Activated naive CD8-positive, alpha-beta T cell treated with anti-CD3 and anti-CD28 coated beads, Interleukin-2, amount 50 U/mL, for 16 hours (primary cell): ENCODE data around the gene SMIM45.

Experiments used
- DNase-seq: peaks from one replicate; pipeline ENCODE4 v3.0.0-alpha.2; 2020; ENCODE audit warnings: low read depth, low spot score

Gene SMIM45

DNA sequence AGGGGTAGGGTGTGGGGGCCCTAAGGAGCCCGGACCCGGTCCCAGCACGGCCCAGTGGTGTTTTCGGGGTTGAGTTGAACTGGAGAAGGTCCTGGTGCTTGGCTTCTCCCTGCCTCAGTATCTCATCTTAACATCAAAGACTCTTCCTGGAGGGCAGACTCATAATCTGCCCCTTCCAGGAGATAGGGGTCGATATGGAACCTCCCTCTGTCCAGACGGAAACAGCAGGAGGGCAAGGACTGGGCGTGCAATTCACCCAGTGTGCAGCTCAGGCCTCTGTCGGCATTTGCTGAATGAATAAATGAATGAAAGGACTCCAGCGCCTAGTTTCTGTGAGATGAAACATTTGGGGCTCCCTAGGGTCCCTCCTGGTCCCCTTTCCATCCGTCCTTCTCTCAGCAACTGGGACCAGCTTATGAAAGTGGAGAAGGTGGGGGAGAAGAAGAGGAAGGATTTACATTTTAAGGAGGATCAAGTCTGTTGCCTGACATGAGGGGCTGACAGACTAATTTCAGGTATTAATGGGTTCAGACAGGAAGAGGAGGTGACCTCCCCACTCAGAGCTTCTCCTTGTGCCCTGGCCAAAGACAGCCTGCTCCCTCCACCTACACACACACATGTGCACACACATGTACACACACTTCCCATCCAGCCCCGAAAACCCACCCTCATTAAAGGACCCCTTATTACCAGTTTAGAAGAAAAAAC is 36.0 kb upstream of the SMIM45 start:
- DNase-seq: no peak

DNA sequence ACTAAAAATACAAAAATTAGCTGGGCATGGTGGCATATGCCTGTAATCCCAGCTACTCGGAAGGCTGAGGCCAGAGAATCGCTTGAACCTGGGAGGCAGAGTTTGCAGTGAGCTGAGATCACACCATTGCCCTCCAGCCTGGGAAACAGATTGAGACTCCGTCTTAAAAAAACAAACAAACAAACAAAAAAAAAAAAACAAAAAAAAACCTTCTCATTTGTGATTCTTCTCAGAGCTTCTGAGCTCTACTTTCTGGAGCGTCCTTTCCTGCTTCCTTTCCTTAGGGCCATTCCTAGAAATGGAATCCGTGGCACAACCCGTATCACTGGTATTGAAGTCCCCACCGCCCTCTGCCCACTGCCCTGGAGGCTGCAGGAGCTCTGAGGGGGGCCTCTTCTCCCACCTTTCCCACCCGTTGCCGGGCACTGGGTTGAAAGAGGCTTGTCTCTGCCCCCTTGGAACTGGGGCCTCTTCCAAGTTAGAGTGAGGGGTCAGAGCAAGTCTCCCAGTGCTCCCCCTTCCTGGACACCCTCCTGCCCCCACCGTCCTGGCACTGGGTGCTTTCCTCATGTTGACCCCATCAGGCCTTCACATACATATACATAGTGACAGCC is 35.1 kb upstream of the SMIM45 start:
- no peak for DNase-seq

DNA sequence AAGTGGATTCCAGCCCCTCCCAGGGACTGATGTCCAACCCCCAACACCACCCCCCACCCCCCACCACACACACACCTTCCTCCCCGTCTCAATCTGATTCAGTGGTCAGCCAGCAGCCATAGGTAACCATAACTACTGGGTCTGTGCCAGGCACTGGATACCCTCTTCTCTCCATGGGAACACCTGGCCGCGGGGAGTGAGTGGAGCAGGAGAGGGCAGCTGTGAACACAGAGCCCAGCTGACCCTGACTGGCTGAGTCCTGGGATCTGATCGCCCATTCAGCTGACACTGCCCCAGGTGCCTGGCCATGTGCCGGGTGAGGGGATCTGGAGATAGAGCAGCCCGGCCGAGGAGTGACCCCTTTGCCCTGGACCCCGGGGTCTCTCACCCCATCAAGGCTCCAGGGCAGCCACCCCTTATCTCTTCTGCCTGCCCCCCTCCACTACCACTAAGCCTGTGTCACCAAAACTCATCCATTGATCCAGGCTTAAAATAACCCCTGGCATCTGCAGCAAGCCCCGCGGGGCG is 34.5 kb upstream of the SMIM45 start:
- no peak for DNase-seq

DNA sequence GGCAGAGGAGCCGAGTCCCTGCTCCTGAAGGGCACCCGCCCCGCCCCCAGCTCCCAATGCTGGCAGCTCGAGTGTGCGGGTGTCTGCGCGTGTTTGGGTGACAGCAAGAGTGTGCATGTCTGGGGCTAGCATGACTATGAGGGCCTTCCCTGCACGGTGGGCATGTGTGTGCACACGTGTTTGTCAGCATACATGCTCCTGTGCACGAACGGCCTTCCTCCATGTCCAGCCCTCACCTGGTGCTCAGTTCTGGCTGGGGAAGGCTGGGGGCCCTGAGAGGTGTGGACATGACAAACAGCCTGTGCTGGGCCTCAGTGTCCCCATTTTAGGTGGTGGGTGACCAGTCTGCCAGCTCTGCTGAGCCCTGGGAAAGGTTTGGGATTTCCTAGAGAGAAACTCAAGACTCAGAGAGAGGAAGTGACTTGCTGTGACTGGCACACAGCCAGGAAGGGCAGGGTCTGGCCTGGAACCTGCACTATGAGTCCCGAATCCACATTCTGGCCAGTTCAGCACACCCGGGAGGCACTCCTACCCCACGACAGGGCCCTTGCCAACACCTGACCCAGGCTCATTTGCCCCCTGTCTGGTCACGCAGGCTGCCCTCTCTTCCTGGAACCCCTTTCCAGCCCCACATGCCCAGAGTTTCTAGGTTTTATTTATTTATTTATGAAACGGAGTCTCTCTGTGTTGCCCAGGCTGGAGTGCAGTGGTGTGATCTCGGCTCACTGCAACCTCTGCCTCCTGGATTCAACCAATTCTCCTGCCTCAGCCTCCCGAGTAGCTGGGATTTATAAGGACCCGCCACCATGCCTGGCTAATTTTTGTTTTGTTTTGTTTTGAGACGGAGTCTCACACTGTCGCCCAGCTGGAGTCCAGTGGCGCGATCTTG is 33.8 kb upstream of the SMIM45 start:
- DNase-seq: no peak

DNA sequence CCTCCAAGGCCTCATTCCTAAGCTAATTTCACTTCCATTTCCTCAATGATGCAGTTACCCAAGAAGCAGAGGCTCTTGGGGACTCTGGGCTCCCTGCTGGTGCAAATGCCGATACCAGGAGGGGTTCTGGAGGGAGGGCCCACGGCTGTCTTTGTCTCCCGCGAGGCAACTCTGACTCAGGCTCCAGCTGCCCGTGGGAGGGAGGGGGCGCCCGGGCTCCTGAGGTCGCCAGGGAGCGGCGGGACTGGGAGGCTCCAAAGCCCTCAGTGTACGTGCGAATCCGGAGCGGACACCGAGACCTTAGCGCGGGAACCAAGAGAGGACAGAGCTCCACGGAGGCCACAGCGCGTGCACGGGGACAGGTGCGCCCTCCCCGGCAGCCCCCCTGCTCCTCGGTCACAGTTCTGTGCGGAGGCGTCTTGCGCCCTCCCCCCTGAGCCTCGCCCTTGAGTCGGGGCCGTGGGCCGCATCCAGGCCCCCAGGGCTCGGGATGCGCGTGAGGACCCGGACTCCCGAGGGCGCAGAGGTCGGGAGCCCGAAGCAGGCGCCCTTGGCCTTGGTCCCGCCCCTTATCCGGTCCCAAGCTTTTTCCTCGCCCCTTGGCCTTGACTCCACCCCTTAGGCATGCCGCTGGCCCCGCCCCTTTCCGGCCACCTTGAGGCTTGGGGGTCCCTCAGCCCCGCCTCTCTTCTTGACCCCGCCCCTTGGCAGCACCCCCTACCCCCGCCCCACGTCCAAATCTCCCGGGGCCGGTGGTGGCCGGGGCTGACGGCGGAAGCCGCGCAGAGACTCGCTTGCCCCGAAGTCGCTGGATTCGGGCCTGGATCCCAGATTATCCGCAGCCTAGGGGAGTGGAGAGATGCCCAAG is 32.4 kb upstream of the SMIM45 start:
- no peak for DNase-seq

DNA sequence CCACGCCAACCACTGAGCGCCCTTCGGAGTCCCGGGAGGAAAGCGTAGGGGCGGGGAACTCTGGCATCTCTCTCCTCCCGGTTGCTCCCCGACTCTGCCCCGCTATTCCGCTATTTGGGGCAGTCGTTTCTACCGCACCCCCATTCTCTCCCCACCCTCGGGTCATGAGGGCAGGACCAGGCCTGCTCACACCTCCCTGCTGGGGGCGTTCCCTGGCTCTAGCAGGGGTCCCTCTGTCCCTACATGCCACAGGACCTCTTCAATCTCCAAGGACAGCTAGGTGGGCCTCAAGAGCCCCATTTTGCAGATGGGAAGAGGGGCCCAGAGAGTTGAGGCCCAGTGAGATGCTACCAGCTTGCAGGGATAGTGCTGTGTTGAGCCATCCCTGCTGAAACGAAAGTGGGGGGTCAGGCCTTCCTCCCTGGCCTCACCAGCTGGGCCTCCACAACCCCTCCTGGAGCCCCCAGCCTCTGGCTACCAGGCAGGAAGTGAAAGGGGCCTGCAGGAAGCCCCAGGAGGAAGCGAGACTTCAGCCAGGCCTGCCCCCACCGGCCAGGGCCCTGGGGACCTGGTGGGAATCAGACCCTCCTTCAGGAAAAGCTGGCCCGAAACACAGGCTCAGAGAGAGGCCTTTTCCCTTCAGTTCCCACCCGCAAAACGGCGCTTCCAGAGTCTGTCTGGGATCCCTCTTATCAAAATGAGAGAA is 31.5 kb upstream of the SMIM45 start:
- DNase-seq: no peak

DNA sequence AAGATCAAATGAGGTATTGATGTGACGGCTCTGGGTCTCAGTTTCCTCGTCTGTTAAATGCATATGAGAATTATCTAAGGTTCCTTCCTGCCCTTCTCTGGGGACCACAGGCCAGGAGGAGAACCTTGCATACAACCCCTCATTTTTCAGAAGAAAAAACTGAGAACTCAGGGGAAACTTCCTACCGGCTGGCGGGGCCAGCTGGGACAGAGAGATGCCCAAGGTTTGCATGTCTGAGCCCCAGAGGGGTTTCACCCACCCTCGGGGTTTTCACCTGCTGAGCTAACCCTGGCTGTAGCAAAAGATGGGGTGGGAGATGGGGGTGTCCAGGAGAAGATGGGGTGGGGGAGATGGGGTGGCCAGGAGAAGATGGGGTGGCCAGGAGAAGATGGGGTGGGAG is 29.6 kb upstream of the SMIM45 start:
- no peak for DNase-seq

DNA sequence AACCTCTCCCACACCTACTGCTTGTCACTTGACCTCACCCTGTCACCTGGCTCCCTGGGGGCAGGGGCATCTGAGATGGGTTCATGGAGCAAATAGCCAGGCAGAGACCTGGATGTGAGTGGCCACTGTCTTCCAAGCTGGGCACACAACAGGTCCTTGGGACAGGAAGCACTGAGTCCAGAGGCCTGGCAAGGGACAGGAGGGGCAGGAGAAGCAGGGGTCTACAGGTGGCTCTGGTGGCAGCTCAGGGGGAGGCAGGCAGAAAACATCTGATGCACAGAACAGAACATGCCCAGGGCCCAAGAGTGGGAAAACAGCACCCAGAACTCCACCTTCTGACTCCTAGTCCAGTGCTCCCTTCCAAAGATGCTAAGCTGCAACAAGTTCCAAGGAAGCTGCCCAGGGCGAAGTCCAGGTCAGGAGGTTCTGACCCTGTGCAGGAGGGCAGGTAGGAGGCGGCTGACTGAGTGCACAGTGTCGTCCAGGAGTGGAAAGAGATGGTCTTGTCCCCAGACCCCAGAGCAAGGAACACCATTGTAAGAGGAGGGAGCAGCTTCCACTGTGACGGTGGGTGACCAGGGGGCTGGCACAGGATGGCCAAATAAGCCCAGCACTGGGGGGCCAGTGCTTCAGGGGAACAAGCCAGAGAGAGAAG is 28.9 kb upstream of the SMIM45 start:
- no peak for DNase-seq

DNA sequence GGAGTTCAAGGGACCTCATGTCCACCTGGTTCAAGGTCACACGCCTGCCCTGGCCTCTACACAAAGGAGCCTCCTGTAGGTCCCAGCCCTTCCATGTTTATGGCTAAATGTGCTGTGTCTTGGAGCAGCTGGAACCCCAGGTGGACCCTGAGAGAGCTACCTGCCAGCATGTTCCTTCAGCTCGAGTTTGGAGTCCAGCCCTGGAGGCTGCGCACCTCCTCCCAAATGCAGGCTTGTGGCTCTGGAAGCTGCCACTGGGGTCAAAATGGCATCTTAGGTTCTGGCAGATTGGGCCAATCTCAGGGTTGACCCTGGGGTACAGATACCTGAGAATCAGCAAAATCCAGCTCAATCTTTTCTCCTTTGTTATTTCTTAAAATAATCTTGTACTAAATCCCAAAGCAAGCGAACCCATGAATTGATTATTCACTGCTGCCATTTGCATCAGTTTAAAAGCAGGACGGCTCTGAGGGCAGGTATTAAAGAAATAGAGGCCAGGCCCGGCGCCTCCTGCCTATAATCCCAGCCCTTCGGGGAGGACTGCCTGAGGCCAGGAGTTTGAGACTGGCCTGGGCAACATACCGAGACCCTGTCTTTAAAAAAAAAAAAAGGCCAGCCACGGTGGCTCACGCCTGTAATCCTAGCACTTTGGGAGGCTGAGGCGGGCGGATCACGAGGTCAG is 28.2 kb upstream of the SMIM45 start:
- no peak for DNase-seq

DNA sequence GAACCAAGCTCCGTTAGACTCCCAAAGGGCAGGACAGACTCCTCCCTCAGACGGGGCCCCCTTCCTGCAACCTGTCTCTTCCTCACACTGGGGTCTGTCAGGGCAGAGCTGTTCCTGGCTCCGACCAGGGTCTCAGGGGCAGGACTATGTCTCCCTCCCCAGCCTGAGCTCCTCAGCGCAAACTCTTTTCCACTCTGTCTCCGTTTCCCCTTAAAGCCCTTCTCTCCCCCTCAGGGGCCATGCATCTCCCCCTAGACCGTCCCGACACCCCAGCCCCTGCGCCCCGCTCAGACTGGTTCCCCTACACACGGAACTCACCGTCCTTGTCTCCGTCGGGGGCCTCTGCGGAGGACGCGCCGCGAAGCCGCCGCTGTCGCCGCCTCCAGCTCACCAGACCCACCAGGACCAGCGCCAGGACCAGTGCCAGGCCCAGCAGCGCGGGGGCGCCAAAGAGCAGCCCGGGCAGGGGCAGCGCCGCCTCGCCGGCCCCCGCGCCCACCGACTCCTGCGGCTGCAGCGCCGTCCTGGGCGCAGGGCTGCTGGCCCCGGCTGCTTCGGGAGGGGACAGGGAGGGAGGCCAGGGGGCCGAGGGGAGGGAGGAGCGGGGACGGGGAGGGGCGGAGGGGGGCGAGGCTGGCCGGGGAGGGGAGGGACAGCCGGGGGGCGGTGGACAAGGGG is 26.0 kb upstream of the SMIM45 start:
- DNase-seq: peak; percentile 38

DNA sequence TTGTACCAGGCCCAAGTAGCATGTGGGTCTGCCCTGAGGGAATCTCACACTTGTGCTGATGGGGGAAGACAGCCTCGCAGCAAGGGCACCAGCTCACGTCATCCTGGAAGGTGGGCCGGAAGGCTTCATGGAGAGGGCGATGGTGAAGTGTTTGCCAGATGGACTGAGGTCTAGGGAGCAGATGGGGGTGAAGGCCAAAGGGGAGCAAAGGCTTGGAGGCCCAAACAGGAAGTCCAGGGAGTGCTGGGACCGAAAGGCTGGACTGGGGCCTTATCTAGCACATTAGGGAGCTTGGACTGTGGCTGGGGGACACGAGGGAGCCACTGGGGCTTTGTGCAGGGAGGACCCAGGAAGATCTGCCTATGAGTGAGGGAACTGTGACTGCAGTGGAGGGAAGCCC is 24.1 kb upstream of the SMIM45 start:
- DNase-seq: no peak

DNA sequence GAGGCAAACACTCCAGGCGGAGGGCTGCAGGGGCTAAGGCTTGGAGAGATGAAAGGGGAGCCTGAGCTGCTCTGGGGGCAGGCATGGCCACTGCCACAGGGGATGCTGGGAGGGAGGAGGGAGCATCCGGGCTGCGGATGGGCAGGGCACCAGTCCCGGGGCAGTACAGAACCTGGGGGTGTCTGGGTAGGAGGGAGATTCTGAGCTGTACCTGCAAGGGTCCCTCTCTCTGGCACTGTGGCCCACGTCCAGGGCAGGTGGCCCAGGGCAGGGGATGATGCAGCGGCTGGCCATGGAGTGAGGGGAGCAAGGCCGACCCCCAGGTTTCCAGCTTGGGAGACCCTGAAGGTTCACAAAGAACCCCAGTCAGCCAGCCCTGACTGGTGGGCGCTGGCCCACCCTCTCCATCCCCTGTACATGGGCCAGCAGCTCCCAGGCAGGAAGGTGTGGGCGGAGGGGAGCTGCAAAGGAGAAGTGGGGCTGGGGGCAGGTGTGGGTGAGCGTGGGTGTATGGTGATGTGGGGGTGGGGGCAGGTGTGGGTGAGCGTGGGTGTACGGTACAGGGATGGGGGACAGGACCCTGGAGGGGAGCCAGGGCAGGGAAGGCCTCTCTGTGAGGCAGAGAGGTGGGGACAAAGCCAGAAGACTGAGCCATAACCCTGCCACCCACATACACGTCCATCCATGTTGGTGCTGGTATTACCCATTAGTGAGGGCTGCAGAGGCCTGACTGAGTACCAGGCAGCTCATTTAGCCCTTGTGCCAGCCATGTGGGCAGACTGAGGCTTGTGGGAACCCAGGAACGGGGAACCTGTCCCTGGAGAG is 23.1 kb upstream of the SMIM45 start:
- DNase-seq: no peak

DNA sequence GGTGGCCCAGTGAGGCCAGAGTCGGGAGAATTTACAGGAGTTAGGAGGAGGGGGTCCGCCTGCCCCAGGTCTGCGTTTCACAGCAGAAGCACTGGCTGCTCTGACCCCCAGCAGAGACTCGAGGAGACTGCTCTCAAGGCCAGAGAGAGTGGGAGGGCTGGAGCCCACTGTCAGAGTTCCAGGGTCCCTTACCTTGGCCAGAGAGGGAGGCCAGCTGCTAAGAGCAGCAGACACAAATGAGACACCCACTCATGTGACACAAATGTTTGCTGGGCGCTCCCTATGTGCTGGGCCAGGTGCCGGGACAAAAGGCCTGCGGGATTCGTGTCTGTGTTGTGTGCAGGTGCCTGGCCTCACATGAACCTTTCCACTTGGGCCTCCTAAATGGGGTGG is 22.5 kb upstream of the SMIM45 start:
- no peak for DNase-seq

DNA sequence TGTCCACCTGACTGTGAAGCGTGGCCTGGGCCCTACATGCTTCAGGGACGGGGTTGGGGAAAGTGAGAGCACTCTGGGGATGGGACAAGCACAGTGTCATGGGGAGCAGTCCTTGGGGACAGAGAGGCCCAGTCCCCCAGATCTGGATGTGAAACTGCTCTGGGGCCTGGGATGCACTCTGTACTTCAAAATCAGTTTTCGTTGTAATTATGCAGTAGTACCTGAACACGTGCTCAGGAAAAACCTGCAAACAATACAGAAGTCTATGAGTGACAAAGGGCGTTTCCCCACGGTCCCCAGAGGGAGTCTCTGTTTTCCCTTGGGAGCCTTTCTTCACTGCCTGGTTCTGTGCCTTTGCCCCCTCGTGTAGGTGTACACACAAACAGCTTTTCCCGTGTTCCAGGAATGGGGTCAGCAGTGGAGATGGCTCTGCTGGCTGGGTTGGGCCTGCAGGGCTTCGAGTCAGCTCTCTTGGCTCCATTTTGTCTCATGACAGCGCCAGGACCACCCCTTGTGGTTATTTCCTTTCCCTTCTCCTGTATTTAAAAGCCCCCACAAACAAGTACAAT is 20.2 kb upstream of the SMIM45 start:
- no peak for DNase-seq

DNA sequence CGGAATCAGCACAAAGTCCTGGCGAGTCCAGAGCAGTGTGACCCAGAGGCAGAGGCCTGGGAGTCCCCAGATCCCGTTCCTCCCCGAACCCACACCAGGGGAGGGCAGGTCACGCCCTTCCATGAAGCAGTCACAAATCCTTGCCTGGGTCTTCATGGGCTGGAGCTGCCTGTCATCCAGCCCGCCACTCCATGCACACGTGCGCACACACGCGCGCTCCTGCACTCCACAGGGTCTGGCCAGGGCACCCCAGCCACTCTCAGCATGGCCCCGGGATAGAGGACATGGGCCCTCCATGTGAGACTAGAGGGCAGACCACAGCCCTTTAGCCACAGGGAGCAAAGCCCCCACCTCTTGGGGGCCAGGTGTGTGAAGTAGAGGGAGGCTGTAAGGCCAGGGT is 19.6 kb upstream of the SMIM45 start:
- no peak for DNase-seq

DNA sequence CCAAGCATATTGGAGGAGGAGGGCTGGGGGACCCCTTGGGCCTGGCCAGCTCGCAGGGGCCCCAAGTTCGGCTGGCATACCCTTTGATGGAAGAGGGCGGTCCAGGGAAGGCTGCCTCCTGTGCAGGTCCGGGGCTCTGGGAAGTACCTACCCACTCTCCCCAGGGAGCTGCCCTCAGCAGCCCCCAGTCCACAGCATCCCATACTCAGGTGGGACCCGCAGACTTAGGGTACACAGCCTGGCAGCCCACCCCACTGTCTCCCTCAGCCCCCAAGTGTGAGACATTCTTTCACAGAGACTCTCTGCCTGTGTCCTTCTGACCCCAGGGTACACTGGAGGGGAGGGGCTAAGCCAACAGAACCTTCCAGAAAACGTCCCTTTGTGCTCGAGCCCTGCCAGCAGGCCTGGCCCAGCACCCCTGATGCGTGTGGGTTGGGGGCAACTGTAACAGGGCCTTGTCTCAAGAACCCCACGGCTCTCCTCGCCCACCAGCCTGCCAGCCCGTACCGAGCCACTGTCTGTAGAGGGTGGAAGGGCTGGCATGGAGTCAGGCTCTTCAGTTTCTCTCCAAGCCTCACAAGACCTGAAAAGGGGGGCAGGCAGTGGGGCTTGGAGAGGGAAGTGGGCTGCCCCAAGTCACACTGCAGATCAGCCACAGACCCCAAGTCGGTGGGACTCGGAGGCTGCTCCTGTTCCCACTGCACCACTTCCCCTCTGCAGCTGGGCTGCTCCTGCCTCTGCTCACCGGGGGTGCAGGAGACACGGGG is 18.4 kb upstream of the SMIM45 start:
- DNase-seq: no peak
